ENCODE results near the gene NDST1.
"Not testable (repeated sequence)": the region's sequence is repeated elsewhere in the genome, so short reads cannot be mapped to it uniquely, and the experiment has no call there.

The NDST1 gene

DNA sequence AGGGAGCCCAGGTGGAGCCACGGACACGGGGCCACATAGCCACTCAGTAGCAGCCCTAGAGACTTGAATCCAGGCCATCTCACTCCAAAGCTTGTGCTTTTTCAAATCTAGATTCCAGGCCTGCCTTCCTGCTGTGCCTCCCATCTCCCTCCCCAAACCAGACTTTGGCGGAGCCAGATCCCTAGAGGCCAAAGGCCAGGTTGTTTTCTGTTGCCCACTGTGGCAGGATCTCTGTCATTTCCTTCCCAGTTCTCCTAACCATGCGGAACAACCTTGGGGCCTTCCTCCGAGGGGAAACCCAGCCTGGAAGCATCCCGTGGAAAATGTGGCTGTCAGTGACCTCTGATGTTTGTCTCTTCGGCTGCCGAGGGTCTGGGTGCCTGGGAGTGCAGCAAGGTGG lies 42.0 kb upstream of the NDST1 start:
- DNase-seq (ENCODE audit: extremely low spot score), result no peak
- POLR2A ChIA-PET, result no interaction called here
- CTCF ChIA-PET, result no interaction called here
- TF ChIP-seq BHLHE40 (IDR thresholded peaks at IDR 0.05; ENCODE audit: borderline replicate concordance), result no peak

DNA sequence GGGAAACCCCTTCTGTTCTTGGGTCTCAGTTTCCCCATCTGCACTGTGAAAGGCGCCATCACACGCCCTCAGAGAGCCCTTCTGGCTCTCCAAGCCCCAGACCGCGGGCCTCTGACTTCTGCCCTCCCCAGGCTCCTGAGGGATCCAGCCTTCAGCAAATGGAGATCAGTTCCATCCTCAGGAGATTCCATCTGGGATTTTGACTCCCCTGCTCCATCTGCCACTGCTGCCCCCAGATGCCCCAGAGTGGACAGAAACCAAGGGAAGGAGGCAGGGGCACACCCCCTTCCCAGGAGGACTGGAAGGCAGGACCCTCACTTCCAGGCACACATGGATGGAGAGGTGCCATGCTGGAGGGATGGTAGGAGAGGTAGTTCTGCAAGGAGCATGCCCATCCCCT lies 39.7 kb upstream of the NDST1 start:
- POLR2A ChIA-PET, result no interaction called here
- no peak for TF ChIP-seq SUZ12 (IDR thresholded peaks at IDR 0.05)
- TF ChIP-seq, protein P1, sequence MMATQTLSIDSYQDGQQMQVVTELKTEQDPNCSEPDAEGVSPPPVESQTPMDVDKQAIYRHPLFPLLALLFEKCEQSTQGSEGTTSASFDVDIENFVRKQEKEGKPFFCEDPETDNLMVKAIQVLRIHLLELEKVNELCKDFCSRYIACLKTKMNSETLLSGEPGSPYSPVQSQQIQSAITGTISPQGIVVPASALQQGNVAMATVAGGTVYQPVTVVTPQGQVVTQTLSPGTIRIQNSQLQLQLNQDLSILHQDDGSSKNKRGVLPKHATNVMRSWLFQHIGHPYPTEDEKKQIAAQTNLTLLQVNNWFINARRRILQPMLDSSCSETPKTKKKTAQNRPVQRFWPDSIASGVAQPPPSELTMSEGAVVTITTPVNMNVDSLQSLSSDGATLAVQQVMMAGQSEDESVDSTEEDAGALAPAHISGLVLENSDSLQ (IDR thresholded peaks at IDR 0.05), result no peak
- no peak for TF ChIP-seq SP1 (IDR thresholded peaks at IDR 0.05)
- no peak for TF ChIP-seq ARNT (IDR thresholded peaks at IDR 0.05)
- TF ChIP-seq FOXA1 (IDR thresholded peaks at IDR 0.05), result no peak
- no peak for TF ChIP-seq ZNF384 (IDR thresholded peaks at IDR 0.05)
- no peak for TF ChIP-seq ELF4 (IDR thresholded peaks at IDR 0.05)
- TF ChIP-seq L3MBTL2 (conservative IDR thresholded peaks at IDR 0.05), result no peak
- TF ChIP-seq FOXM1 (IDR thresholded peaks at IDR 0.05; ENCODE audit: borderline replicate concordance), result no peak
- no peak for TF ChIP-seq HDGF (IDR thresholded peaks at IDR 0.05; ENCODE audit: borderline replicate concordance)
- TF ChIP-seq BHLHE40 (IDR thresholded peaks at IDR 0.05; ENCODE audit: borderline replicate concordance), result no peak
- TF ChIP-seq FOXK2 (IDR thresholded peaks at IDR 0.05), result no peak
- TF ChIP-seq LEF1 (IDR thresholded peaks at IDR 0.05; ENCODE audit: borderline replicate concordance), result no peak
- TF ChIP-seq NFRKB (IDR thresholded peaks at IDR 0.05), result no peak
- no peak for TF ChIP-seq CTBP1 (IDR thresholded peaks at IDR 0.05; ENCODE audit: borderline replicate concordance)
- TF ChIP-seq TARDBP (IDR thresholded peaks at IDR 0.05), result no peak
- CTCF ChIA-PET, result interaction anchor here (0.6 kb wide), 1 partner anchor 616 kb away, joined by 3 read pairs; no protein-coding TSS in a partner anchor
- no peak for DNase-seq (ENCODE audit: extremely low spot score)

DNA sequence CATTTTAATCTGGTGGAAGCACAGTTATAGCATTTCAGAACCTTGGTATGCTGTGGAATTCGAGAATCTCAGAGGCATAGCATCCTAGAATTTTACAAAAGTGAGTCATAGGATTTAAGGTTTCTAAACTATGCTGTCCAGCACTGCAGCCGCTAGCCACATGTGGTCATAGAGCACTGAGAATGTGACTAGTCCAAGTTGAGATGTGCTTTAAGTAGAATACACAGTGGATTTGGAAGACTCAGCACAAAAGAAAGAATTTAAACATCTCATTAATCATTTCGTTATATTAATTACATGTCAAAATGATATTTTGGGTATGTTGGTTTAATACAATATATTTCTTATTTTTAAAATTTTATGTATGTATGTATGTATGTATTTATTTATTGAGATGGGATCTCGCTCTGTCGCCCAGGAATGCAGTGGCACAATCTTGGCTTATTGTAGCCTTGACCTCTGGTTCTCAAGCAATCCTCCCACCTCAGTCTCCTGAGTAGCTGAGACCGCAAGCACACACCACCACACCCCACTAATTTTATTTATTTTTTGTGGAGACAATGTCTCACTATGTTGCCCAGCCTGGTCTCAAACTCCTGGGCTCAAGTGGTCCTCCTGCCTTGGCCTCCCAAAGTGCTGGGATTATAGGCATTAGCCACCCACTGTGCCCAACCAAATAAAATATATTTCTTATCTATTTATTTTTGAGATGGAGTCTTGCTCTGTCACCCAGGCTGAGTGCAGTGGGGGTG lies 38.0 kb upstream of the NDST1 start:
- CTCF ChIA-PET, result no interaction called here
- POLR2A ChIA-PET, result no interaction called here
- no peak for DNase-seq (ENCODE audit: extremely low spot score)
- TF ChIP-seq ELF4 (IDR thresholded peaks at IDR 0.05), result no peak
- TF ChIP-seq, protein P1 (IDR thresholded peaks at IDR 0.05), result no peak
- TF ChIP-seq ARNT (IDR thresholded peaks at IDR 0.05), result no peak
- TF ChIP-seq BHLHE40 (IDR thresholded peaks at IDR 0.05; ENCODE audit: borderline replicate concordance), result no peak
- no peak for TF ChIP-seq SP1 (IDR thresholded peaks at IDR 0.05)
- TF ChIP-seq SUZ12 (IDR thresholded peaks at IDR 0.05), result no peak
- no peak for TF ChIP-seq LEF1 (IDR thresholded peaks at IDR 0.05; ENCODE audit: borderline replicate concordance)
- TF ChIP-seq FOXA1 (IDR thresholded peaks at IDR 0.05), result no peak
- no peak for TF ChIP-seq FOXM1 (IDR thresholded peaks at IDR 0.05; ENCODE audit: borderline replicate concordance)
- TF ChIP-seq NFRKB (IDR thresholded peaks at IDR 0.05), result no peak
- no peak for TF ChIP-seq TARDBP (IDR thresholded peaks at IDR 0.05)
- TF ChIP-seq CTBP1 (IDR thresholded peaks at IDR 0.05; ENCODE audit: borderline replicate concordance), result no peak
- TF ChIP-seq FOXK2 (IDR thresholded peaks at IDR 0.05), result no peak
- TF ChIP-seq L3MBTL2 (conservative IDR thresholded peaks at IDR 0.05), result no peak
- TF ChIP-seq HDGF (IDR thresholded peaks at IDR 0.05; ENCODE audit: borderline replicate concordance), result no peak
- no peak for TF ChIP-seq ZNF384 (IDR thresholded peaks at IDR 0.05)

DNA sequence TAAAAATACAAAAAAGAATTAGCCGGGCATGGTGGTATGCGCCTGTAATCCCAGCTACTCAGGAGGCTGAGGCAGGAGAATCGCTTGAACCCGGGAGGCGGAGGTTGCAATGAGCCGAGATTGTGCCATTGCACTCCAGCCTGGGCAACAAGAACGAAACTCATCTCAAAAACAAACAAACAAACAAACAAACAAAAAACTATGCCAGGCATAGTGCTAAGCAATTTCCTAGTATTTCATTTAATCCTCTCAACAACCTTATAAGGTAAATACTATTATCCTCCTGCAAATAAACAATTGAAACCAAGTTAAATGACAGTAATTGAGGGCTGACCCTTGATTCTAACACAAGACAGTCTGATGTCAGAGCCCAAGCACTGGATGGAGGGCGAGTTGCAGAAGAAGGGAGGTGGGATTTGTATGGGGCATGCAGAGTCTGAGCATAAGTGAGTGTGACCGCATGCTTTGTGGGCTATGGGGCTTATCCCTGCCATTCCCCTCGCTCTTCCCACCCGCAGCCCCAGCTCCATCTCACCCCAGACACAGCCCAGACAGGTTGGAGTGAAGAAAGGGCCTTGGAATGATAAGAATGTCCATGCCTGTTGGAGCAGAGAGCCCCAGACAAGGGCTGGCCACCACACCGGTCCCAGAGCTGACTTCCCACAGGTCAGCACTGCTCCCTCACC lies 34.1 kb upstream of the NDST1 start:
- no peak for TF ChIP-seq FOXK2 (IDR thresholded peaks at IDR 0.05)
- TF ChIP-seq NFRKB (IDR thresholded peaks at IDR 0.05), result no peak
- no peak for TF ChIP-seq HDGF (IDR thresholded peaks at IDR 0.05; ENCODE audit: borderline replicate concordance)
- no peak for TF ChIP-seq FOXA1 (IDR thresholded peaks at IDR 0.05)
- TF ChIP-seq BHLHE40 (IDR thresholded peaks at IDR 0.05; ENCODE audit: borderline replicate concordance), result no peak
- no peak for TF ChIP-seq ELF4 (IDR thresholded peaks at IDR 0.05)
- TF ChIP-seq ZNF384 (IDR thresholded peaks at IDR 0.05), result no peak
- TF ChIP-seq CTBP1 (IDR thresholded peaks at IDR 0.05; ENCODE audit: borderline replicate concordance), result no peak
- TF ChIP-seq LEF1 (IDR thresholded peaks at IDR 0.05; ENCODE audit: borderline replicate concordance), result no peak
- no peak for TF ChIP-seq TARDBP (IDR thresholded peaks at IDR 0.05)
- TF ChIP-seq FOXM1 (IDR thresholded peaks at IDR 0.05; ENCODE audit: borderline replicate concordance), result no peak
- no peak for TF ChIP-seq L3MBTL2 (conservative IDR thresholded peaks at IDR 0.05)
- no peak for TF ChIP-seq SP1 (IDR thresholded peaks at IDR 0.05)
- no peak for TF ChIP-seq ARNT (IDR thresholded peaks at IDR 0.05)
- no peak for TF ChIP-seq SUZ12 (IDR thresholded peaks at IDR 0.05)
- TF ChIP-seq, protein P1 (IDR thresholded peaks at IDR 0.05), result no peak
- no peak for DNase-seq (ENCODE audit: extremely low spot score)
- ChIA-PET CTCF (interaction anchor here (0.7 kb wide), 1 partner anchor 22 kb away, joined by 4 read pairs; no protein-coding TSS in a partner anchor), POLR2A (no interaction called here)

DNA sequence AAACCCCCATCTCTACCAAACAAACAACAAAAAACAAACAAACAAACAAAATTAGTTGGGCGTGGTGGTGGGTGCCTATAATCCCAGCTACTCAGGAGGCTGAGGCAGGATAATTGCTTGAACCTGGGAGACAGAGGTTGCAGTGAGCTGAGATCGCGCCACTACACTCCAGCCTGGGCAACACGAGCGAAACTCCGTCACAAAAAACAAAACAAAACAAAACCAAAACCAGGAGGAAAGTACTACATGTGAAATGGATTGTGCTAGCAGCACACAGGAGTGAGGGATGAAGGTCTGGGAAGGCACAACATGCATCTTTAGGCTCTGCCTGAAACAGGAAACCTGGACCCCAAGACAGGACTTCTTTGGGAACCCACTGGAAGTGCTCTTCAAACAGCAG lies 31.4 kb upstream of the NDST1 start:
- POLR2A ChIA-PET, CTCF ChIA-PET: not testable (repeated sequence)

DNA sequence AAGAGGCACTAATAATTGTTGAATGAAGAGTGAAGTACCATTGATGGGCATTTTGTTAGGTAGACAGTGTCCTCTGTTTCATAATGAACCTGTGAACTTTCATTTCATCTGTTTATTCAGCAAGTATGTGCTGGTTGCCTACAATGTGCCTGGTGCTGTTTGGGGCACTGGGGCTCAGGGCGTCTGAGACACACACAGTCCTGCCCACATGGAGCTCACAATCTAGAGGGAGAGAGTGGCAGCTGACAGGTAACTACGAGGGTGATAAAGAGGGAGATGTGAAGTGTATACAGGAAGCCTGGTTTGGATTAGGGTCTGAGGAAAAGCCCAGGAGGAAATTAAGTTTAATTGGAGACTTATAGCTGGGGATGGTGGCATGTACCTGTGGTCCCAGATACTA lies 28.5 kb upstream of the NDST1 start:
- POLR2A ChIA-PET, result interaction anchor here (1.1 kb wide), 1 partner anchor 30 kb away, joined by 4 read pairs; the partner anchor contains the start of gene RPS14
- CTCF ChIA-PET, result interaction anchor here (0.7 kb wide), 1 partner anchor 66 kb away, joined by 3 read pairs; no protein-coding TSS in a partner anchor
- no peak for DNase-seq (ENCODE audit: extremely low spot score)
- TF ChIP-seq CTBP1 (IDR thresholded peaks at IDR 0.05; ENCODE audit: borderline replicate concordance) (no peak), SP1 (IDR thresholded peaks at IDR 0.05) (no peak), BHLHE40 (IDR thresholded peaks at IDR 0.05; ENCODE audit: borderline replicate concordance) (no peak), ZNF384 (IDR thresholded peaks at IDR 0.05) (no peak), NFRKB (IDR thresholded peaks at IDR 0.05) (no peak), ELF4 (IDR thresholded peaks at IDR 0.05) (no peak), FOXM1 (IDR thresholded peaks at IDR 0.05; ENCODE audit: borderline replicate concordance) (no peak), SUZ12 (IDR thresholded peaks at IDR 0.05) (no peak), TARDBP (IDR thresholded peaks at IDR 0.05) (no peak), ARNT (IDR thresholded peaks at IDR 0.05) (no peak), L3MBTL2 (conservative IDR thresholded peaks at IDR 0.05) (no peak), FOXK2 (IDR thresholded peaks at IDR 0.05) (no peak), FOXA1 (IDR thresholded peaks at IDR 0.05) (no peak)
- TF ChIP-seq, protein P1 (IDR thresholded peaks at IDR 0.05), result no peak

More for the DNA sequence above, 31.4 kb upstream of the NDST1 start:
- not testable (repeated sequence) for DNase-seq (ENCODE audit: extremely low spot score)

All from HEK293T (cell line).